GM13977 (cell line): ENCODE measurements around the gene ATAD1.
A peak's percentile ranks its signal among the peaks of the same experiment; 100 is the strongest.
"Not testable (repeated sequence)": the region's sequence is repeated elsewhere in the genome, so short reads cannot be mapped to it uniquely, and the experiment has no call there.

Experiments used
- DNase-seq: peaks from one replicate; pipeline ENCODE4 v3.0.0; 2012; ENCODE audit warnings: low spot score
- in situ Hi-C: fragments of 300-500 bp; cut with MboI; formaldehyde crosslinking; loops from one replicate; pipeline ENCODE4 v1.12.0; 2022; ENCODE audit warnings: low sequenced_read_pairs, low pct_unique_long_range_greater_than_20kb, mixed read lengths, inconsistent platforms; ENCODE audit not compliant: unreplicated experiment
- TF ChIP-seq, protein P1 (sequence below): IDR thresholded peaks from 2 replicates; pipeline ENCODE4 v1.5.1; 2012; ENCODE audit warnings: mild to moderate bottlenecking, control low read depth; ENCODE audit not compliant: insufficient read depth; ENCODE audit errors: extremely low read depth, missing control alignments

The ATAD1 gene

GRCh38 chr10:87803831-87804230 lies 14.2 kb downstream of the ATAD1 start:
- in situ Hi-C loops: no loop called here
- TF ChIP-seq, protein P1, sequence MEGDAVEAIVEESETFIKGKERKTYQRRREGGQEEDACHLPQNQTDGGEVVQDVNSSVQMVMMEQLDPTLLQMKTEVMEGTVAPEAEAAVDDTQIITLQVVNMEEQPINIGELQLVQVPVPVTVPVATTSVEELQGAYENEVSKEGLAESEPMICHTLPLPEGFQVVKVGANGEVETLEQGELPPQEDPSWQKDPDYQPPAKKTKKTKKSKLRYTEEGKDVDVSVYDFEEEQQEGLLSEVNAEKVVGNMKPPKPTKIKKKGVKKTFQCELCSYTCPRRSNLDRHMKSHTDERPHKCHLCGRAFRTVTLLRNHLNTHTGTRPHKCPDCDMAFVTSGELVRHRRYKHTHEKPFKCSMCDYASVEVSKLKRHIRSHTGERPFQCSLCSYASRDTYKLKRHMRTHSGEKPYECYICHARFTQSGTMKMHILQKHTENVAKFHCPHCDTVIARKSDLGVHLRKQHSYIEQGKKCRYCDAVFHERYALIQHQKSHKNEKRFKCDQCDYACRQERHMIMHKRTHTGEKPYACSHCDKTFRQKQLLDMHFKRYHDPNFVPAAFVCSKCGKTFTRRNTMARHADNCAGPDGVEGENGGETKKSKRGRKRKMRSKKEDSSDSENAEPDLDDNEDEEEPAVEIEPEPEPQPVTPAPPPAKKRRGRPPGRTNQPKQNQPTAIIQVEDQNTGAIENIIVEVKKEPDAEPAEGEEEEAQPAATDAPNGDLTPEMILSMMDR: no peak
- no peak for DNase-seq

GRCh38 chr10:87803328-87803727 lies 14.7 kb downstream of the ATAD1 start:
- no peak for DNase-seq
- TF ChIP-seq, protein P1: no peak

GRCh38 chr10:87801813-87802435 lies 16.1 kb downstream of the ATAD1 start:
- DNase-seq, in situ Hi-C loops: not testable (repeated sequence)

More at GRCh38 chr10:87803328-87803727, 14.7 kb downstream of the ATAD1 start:
- in situ Hi-C loops: no loop called here

- in situ Hi-C loops: no loop called here
- TF ChIP-seq, protein P1: no peak
- no peak for DNase-seq
Measured at GRCh38 chr10:87799860-87800259, 18.2 kb downstream of the ATAD1 start.

- no peak for DNase-seq
- TF ChIP-seq, protein P1: peak; percentile 3
- in situ Hi-C loops: no loop called here
Measured at GRCh38 chr10:87798082-87798481, 19.9 kb downstream of the ATAD1 start.

DNA sequence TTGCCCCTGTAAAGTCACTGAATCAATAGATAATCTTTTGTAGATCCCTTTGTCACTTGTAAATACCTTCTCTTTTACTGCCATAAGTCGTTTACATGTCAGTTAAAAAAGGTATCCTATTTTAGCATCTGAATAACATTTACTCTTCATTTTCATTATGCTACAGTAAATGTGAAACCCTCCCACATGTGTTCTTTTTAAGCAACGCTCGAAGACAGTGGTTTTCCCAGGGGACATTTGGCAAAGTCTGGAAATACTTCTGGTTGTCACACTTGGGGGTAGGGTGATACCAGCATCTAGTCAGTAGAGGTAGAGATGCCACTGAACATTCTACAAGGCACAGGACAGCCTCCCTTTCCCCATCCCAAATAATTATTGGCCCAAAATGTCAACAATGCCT lies 23.7 kb downstream of the ATAD1 start:
- TF ChIP-seq, protein P1: no peak
- DNase-seq: no peak
- in situ Hi-C loops: no loop called here

- DNase-seq: no peak
- TF ChIP-seq, protein P1: no peak
- in situ Hi-C loops: no loop called here
Measured at GRCh38 chr10:87790185-87790584, 27.8 kb downstream of the ATAD1 start.
